Activated T-cell treated with anti-CD3 and anti-CD28 coated beads, Interleukin-2, amount 50 U/mL, for 72 hours (primary cell): ENCODE data around the gene TM9SF4. TPM values are rescaled to one million over a fixed set of nuclear protein-coding genes. Genes with fewer than 3 reads are reported as not detected.

Source experiments
- ATAC-seq, 2 donors: fragments of 150-1000 bp; cut with Tn5 transposase; replicated peaks in 1 of 2; 2 replicates each; pipeline ENCODE4 v1.10.0; 2021; ENCODE audit warnings: moderate library complexity in 2 of 2, mild to moderate bottlenecking in 1 of 2
- DNase-seq, 2 donors: peaks; one replicate each; pipeline ENCODE4 v3.0.0; 2021 to 2022; ENCODE audit warnings: mixed read lengths in 1 of 2
- H3K27ac Mint-ChIP-seq: one replicate; pipeline ENCODE4 v1.8.0; 2022; ENCODE audit warnings: mild to moderate bottlenecking, moderate library complexity, mixed read lengths
- H3K27me3 Mint-ChIP-seq: one replicate; pipeline ENCODE4 v1.8.0; 2022; ENCODE audit warnings: low read depth, mixed read lengths
- H3K36me3 Mint-ChIP-seq, 2 donors: one replicate each; pipeline ENCODE4 v1.8.0; 2022; ENCODE audit warnings: mixed read lengths in 2 of 2, mild to moderate bottlenecking in 1 of 2; ENCODE audit not compliant: insufficient read depth in 2 of 2
- H3K4me1 Mint-ChIP-seq: one replicate; pipeline ENCODE4 v1.8.0; 2022; ENCODE audit warnings: low read depth, mixed read lengths
- H3K4me3 Mint-ChIP-seq, 2 donors: one replicate each; pipeline ENCODE4 v1.8.0; 2022; ENCODE audit warnings: mild to moderate bottlenecking in 2 of 2, mixed read lengths in 2 of 2, moderate library complexity in 2 of 2
- H3K9me3 Mint-ChIP-seq, 2 donors: one replicate each; pipeline ENCODE4 v1.8.0; 2022; ENCODE audit warnings: mixed read lengths in 2 of 2
- total RNA-seq, 2 donors: library from RNA; stranded (reverse); gene quantifications; one replicate each; pipeline ENCODE4 v1.2.3, GENCODE V29; 2022

The TM9SF4 gene
- total RNA-seq, 2 donors from 2014 or later, result 42.9 to 56.7 TPM

DNA sequence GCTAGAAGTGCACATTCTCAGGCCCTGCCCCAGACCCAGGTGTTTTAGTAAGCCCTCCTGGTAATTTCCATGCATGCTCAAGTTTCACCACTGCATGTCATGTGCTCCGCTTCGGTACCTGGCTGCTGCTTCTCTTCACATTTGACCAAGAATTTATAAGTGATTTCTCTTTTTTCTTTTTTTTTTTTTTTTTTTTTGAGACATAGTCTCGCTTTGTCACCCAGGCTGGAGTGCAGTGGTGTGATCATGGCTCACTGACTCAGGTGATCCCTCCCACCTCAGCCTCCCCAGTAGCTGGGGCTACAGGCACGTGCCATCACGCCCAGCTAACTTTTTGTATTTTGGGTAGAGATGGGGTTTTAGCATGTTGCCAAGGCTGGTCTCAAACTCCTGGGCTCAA, 16.0 kb downstream of the TM9SF4 start:
- Mint-ChIP-seq H3K27me3 (no peaks in the 10 kb centered on the region), H3K36me3 (peaks cover 2 to 8% of the 10 kb centered on the region in 2 donors), H3K9me3 (no peaks in the 10 kb centered on the region), H3K27ac (no peak overlapping the region), H3K4me3 (no peak overlapping the region), H3K4me1 (no peaks in the 10 kb centered on the region)
- DNase-seq, result no peak
- no peak for ATAC-seq

DNA sequence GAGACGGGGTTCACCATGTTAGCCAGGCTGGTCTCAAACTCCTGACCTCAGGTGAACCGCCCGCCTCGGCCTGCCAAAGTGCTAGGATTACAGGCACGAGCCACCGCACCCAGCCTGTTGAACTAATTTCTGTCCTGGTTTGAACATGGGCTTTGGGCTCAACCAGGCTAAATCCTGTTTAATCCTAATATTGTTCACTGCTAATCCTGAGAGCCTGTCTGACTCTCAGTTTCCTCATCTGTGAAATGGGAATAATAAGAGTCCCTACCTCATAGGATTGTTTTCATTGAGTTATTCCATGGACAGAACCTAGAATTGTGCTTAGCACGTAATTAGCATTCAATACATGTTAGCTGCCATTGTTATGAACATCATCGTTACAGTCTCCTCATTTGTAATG, 17.4 kb downstream of the TM9SF4 start:
- no peak for ATAC-seq
- Mint-ChIP-seq H3K4me1 (peaks cover 8% of the 10 kb centered on the region), H3K36me3 (peaks cover 2 to 8% of the 10 kb centered on the region in 2 donors), H3K9me3 (no peaks in the 10 kb centered on the region), H3K27ac (no peak overlapping the region), H3K27me3 (no peaks in the 10 kb centered on the region), H3K4me3 (no peak overlapping the region)
- DNase-seq, result no peak

DNA sequence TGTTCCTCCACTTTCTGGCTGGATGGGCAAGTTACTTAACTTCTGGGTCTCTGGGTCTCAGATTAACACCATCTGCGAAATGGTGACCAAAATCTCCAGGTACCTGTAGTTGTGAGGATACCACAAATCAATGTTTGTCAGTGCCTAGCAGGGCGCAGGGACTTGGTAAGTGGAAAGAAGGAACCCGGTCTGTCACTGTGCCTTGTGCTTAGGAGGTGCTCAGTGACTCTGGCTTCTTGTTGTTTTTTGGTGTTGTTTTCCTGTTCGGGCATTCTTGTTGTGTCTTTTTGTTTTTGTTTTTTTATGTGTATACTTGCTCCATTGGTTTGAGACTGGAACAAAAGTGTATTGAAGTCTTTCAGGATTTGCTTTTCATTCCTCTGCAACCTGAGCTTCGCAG, 17.8 kb downstream of the TM9SF4 start:
- no peak overlapping the region for H3K4me3 Mint-ChIP-seq
- H3K4me1 Mint-ChIP-seq, result peaks cover 8% of the 10 kb centered on the region
- peaks cover 2 to 8% of the 10 kb centered on the region in 2 donors for H3K36me3 Mint-ChIP-seq
- H3K27me3 Mint-ChIP-seq, result no peaks in the 10 kb centered on the region
- no peaks in the 10 kb centered on the region for H3K9me3 Mint-ChIP-seq
- ATAC-seq, result no peak
- no peak for DNase-seq
- no peak overlapping the region for H3K27ac Mint-ChIP-seq

DNA sequence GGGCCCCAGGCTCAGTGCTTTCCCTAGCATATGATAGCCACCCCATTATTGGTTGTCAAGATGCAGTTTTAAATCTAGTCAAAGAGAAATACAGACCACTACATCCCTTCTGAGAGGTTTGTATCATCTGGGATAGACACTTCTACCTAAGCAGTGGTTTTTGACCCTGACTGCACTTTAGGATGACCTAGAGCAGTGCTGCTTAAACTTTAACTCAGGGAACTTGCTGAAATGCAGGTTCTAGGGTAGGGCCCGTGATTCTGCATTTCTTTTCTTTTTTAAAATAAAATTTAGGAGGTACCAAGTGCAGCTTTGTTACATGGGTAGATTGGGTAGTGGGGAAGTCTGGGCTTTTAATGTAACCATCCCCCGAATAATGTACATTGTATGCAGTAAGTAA, 18.7 kb downstream of the TM9SF4 start:
- H3K4me1 Mint-ChIP-seq, result peaks cover 15% of the 10 kb centered on the region
- ATAC-seq (no peak), DNase-seq (no peak)
- H3K36me3 Mint-ChIP-seq, result peaks cover 3 to 8% of the 10 kb centered on the region in 2 donors
- H3K27ac Mint-ChIP-seq, result no peak overlapping the region
- H3K27me3 Mint-ChIP-seq, result no peaks in the 10 kb centered on the region
- no peak overlapping the region for H3K4me3 Mint-ChIP-seq
- no peaks in the 10 kb centered on the region for H3K9me3 Mint-ChIP-seq

DNA sequence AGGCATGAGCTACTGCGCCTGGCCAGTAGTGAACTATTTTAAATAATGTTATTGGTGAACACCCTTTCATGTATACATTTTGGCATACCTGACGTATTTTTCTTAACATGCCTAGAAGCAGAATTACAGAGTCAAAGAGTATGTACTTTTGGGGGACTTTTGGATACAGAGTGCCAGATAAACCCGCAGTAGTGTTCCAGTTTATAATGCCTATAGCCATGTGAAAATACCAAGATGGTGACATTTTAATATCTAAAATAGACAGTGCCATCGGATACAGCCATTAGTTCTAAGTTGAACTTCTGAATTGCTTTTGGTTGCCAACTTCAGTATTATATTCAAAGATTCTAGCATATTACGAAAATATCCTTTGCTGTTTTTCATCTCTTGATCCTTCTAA, 20.3 kb downstream of the TM9SF4 start:
- Mint-ChIP-seq H3K4me1 (peaks cover 17% of the 10 kb centered on the region), H3K36me3 (peaks cover 2 to 6% of the 10 kb centered on the region in 2 donors)
- ATAC-seq, result no peak

DNA sequence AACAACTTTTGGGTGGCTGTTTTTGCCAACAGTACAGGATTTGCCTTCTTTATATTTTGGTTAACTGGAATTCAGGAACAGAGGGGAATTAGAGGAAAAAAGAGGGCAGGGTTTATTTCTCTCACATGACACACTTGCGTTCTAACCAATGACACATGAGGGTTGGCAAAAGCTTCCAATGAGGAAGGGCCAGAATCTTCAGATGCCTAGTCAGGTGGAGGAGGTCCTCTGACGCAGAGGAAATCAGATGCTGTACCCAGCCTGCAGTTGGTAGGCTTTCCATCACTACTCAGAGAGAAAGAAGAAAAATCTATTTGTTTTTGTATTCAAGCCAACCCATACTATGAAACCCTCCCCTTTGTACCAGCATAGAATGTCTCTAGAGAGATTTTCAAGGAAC, 20.8 kb downstream of the TM9SF4 start:
- DNase-seq (no peak), ATAC-seq (no peak)
- Mint-ChIP-seq H3K4me3 (no peak overlapping the region), H3K36me3 (peaks cover 2 to 6% of the 10 kb centered on the region in 2 donors), H3K27ac (no peak overlapping the region), H3K27me3 (no peaks in the 10 kb centered on the region), H3K4me1 (peaks cover 17% of the 10 kb centered on the region), H3K9me3 (no peaks in the 10 kb centered on the region)

More for the DNA sequence above, 20.3 kb downstream of the TM9SF4 start:
- Mint-ChIP-seq H3K4me3 (no peak overlapping the region), H3K27ac (no peak overlapping the region), H3K27me3 (no peaks in the 10 kb centered on the region), H3K9me3 (no peaks in the 10 kb centered on the region)
- no peak for DNase-seq

DNA sequence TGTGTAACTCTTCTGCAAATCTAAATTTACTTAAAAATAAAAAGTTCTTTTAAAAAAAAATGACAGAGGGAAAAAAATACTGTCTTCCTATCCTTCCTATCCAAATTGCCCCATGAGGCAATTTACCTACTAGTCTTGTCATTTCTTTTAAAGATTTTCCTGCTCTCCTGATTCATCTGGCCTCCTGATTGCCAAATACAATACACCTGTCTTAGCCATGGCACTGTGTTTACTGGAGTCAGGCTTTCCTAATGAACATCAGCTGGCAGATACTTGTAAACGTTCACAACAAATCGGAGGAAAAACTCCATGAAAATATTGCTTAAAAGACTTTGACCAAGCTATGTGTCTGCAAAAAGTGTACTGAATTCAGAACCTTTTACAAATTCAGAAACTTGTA, 21.5 kb downstream of the TM9SF4 start:
- H3K27ac Mint-ChIP-seq, result no peak overlapping the region
- H3K36me3 Mint-ChIP-seq, result peaks cover 2 to 6% of the 10 kb centered on the region in 2 donors

DNA sequence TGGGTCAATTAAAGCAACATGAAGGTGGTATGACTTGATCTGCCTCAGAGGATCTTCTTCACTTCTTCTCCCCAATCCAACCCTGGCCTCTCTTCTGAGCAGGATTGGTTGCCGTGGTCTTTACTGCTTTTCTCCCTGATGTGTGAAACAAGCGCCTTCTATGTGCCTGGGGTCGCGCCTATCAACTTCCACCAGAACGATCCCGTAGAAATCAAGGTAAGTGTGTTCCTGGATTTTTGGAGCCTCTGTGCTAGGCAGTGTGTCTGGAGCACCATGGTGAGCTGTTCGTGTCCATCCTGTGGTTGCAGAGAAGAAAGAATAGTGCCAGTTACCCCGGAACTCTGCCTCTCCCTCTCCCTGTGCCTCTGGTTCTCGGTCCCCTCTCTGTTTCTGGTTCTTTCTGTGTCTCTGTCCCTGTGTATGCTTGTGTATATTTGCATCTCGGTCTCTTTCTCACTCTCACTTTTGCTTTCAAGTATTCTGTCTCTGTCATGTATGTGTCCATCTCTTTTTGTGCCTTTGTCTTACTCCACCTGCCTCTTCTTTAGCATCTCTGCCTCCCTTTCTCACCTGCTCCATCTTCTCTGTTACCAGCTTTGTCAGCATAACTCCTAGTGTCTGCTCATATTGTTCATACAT, 23.5 kb downstream of the TM9SF4 start:
- no peak overlapping the region for H3K4me3 Mint-ChIP-seq
- no peaks in the 10 kb centered on the region for H3K9me3 Mint-ChIP-seq
- peaks cover 7% of the 10 kb centered on the region in 2 donors for H3K36me3 Mint-ChIP-seq
- no peak for ATAC-seq
- H3K4me1 Mint-ChIP-seq, result peaks cover 17% of the 10 kb centered on the region
- H3K27ac Mint-ChIP-seq, result no peak overlapping the region
- DNase-seq, result no peak
- H3K27me3 Mint-ChIP-seq, result no peaks in the 10 kb centered on the region

More for the DNA sequence above, 21.5 kb downstream of the TM9SF4 start:
- Mint-ChIP-seq H3K4me1 (peaks cover 17% of the 10 kb centered on the region), H3K4me3 (no peak overlapping the region), H3K27me3 (no peaks in the 10 kb centered on the region), H3K9me3 (no peaks in the 10 kb centered on the region)
- no peak for ATAC-seq
- DNase-seq, result no peak

DNA sequence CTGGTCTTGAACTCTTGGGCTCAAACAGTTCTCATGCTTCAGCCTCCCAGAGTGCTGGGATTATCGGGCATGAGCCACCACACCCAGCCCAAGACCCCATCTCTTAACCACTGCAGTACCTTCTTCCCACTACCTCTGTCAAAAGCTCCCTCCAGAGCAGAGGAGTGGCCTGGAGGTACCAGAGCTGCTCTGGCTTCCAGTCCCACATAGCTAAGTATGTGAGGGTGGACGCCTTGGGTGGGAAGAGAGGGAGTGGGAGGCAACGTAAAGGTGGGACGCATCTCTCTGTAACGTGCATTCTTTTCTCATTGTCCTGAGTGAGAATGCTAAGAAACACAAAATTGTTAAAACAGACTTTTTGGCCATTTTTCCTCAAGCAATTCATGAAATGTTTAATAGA, 24.5 kb downstream of the TM9SF4 start:
- Mint-ChIP-seq H3K4me3 (no peak overlapping the region), H3K27me3 (no peaks in the 10 kb centered on the region), H3K27ac (no peak overlapping the region), H3K36me3 (peaks cover 7% of the 10 kb centered on the region in 2 donors), H3K9me3 (no peaks in the 10 kb centered on the region), H3K4me1 (peaks cover 17% of the 10 kb centered on the region)
- no peak for DNase-seq
- ATAC-seq, result no peak

DNA sequence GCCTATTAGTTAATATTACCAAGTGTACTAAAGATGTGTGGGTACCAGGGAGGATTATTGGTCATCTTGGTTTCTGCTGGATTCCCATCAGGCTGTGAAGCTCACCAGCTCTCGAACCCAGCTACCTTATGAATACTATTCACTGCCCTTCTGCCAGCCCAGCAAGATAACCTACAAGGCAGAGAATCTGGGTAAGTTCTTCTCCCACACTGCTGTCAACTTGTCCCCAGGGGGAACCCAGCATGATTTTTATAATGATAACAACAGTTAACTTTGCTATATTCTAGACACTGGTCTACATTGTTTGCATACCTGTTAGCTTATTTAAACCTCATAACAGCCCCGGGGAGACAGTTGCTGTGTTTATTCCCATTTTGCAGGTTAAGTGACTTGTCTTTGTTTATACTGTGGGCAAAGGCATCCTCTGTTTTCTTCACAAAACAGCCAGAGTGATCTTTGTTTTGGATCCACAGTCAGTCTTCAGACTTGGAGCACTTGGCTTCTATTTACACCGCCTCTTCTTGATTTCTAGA, 26.5 kb downstream of the TM9SF4 start:
- DNase-seq, result no peak
- no peaks in the 10 kb centered on the region for H3K9me3 Mint-ChIP-seq
- H3K4me1 Mint-ChIP-seq, result peaks cover 15% of the 10 kb centered on the region
- ATAC-seq, result no peak
- H3K27me3 Mint-ChIP-seq, result no peaks in the 10 kb centered on the region
- H3K4me3 Mint-ChIP-seq, result no peak overlapping the region
- no peak overlapping the region for H3K27ac Mint-ChIP-seq
- H3K36me3 Mint-ChIP-seq, result peaks cover 13 to 15% of the 10 kb centered on the region in 2 donors

DNA sequence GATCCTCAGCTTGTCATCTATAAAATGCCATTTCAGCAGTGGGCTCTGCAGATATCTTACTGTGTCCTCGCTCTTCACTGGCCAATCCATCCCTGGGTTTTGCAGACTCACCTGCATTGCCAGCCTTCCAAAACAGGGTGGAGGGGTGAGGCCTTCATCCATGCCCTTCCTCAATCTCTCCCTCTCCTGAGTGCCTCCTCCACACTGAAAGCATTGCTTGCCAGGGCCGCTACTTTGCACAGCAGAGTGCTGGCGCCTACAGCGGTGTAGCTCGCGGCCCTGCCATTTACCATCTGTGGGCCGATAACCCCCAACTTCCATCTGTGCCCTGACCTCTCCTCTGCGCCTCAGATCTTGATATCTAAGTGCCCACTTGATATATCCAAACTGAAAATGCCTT, 29.4 kb downstream of the TM9SF4 start:
- ATAC-seq (no peak), DNase-seq (no peak)
- no peak overlapping the region for H3K27ac Mint-ChIP-seq
- H3K9me3 Mint-ChIP-seq, result no peaks in the 10 kb centered on the region
- H3K4me1 Mint-ChIP-seq, result no peaks in the 10 kb centered on the region
- H3K27me3 Mint-ChIP-seq, result no peaks in the 10 kb centered on the region
- H3K36me3 Mint-ChIP-seq, result peaks cover 15 to 25% of the 10 kb centered on the region in 2 donors
- H3K4me3 Mint-ChIP-seq, result no peak overlapping the region

DNA sequence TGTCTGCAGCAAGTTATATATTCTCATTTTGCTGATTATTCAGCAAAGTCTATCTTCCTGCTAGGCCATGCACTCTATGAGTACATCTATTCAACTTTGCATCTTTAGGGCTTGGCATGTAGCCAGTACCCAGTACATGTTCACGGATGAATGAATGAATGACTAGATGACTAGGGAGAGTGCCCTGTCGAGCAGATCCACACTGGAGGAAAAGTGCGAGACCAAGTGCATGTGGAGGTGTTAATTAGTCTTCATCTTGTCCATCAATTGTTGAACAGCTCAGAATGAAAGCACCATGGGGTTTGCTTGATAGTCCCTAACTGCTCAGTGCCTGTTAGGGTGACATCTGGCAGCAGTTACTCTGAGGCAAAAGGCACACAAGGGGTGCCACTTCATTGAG, 30.4 kb downstream of the TM9SF4 start:
- Mint-ChIP-seq H3K27ac (peak overlapping the region; percentile 3), H3K27me3 (no peaks in the 10 kb centered on the region), H3K36me3 (peaks cover 17 to 29% of the 10 kb centered on the region in 2 donors), H3K4me3 (no peak overlapping the region), H3K9me3 (no peaks in the 10 kb centered on the region), H3K4me1 (no peaks in the 10 kb centered on the region)
- no peak for ATAC-seq
- DNase-seq, result no peak

DNA sequence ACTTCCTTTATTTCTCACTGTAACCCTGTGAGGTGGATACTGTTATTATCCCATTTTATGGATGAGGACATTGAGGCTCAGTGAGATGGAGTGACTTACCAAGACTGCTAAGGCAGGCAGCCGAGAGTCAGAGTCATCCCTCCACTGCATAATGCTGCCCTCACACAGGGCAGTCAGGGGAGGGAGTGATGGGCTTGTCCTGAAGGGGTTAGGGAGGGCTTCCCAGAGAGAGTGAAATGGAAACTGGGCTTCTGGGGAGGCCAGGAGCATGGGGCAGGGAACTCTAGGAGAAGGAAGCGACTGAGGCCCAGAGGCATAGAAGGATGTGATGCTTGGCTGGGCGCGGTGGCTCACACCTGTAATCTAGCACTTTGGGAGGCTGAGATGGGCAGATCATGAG, 31.1 kb downstream of the TM9SF4 start:
- no peak for DNase-seq
- Mint-ChIP-seq H3K27me3 (no peaks in the 10 kb centered on the region), H3K4me3 (no peak overlapping the region), H3K9me3 (no peaks in the 10 kb centered on the region), H3K27ac (no peak overlapping the region), H3K36me3 (peaks cover 17 to 34% of the 10 kb centered on the region in 2 donors), H3K4me1 (no peaks in the 10 kb centered on the region)
- ATAC-seq, result no peak

DNA sequence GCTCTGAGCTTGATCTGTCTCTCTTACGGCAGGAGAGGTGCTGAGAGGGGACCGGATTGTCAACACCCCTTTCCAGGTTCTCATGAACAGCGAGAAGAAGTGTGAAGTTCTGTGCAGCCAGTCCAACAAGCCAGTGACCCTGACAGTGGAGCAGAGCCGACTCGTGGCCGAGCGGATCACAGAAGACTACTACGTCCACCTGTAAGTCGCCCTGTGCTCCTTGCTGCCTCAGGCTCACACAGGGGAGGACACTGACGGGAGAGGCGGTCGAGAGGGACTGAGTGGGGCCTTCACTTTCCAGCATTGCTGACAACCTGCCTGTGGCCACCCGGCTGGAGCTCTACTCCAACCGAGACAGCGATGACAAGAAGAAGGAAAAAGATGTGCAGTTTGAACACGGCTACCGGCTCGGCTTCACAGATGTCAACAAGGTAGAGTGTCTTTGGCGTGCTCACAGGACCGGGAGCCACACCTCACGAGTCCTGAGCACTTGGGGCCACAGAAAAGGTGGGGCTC, 32.0 kb downstream of the TM9SF4 start:
- Mint-ChIP-seq H3K36me3 (peaks cover 18 to 38% of the 10 kb centered on the region in 2 donors), H3K4me3 (no peak overlapping the region), H3K27ac (no peak overlapping the region), H3K4me1 (no peaks in the 10 kb centered on the region), H3K27me3 (no peaks in the 10 kb centered on the region), H3K9me3 (no peaks in the 10 kb centered on the region)
- no peak for DNase-seq
- no peak for ATAC-seq
